KMS-11 (cell line): Measurements from ENCODE around the gene ERC2.

Experiments used
- H2AFZ ChIP-seq: fragments of 200-600 bp; sonication (generic); 2 replicates; pipeline ENCODE4 v1.6.1; 2016; ENCODE audit warnings: antibody characterized with exemption, mixed run types, low read depth
- H3K27ac ChIP-seq: fragments of 200-600 bp; sonication (generic); 2 replicates; pipeline ENCODE4 v1.6.1; 2016; ENCODE audit warnings: mild to moderate bottlenecking, mixed run types
- H3K27me3 ChIP-seq: fragments of 200-600 bp; sonication (generic); 2 replicates; pipeline ENCODE4 v1.6.1; 2017; ENCODE audit warnings: mild to moderate bottlenecking, low read depth, mixed run types, moderate library complexity; ENCODE audit not compliant: insufficient read depth
- H3K36me3 ChIP-seq: fragments of 200-600 bp; sonication (generic); 2 replicates; pipeline ENCODE4 v1.6.1; 2017; ENCODE audit warnings: mild to moderate bottlenecking, mixed run types; ENCODE audit not compliant: insufficient read depth
- H3K4me1 ChIP-seq: fragments of 200-600 bp; sonication (generic); 2 replicates; pipeline ENCODE4 v1.6.1; 2016; ENCODE audit warnings: mild to moderate bottlenecking, low read depth, mixed run types; ENCODE audit not compliant: poor library complexity, severe bottlenecking
- H3K4me2 ChIP-seq: fragments of 200-600 bp; sonication (generic); 2 replicates; pipeline ENCODE4 v1.7.0; 2016; ENCODE audit warnings: mild to moderate bottlenecking, mixed run types
- H3K4me3 ChIP-seq: fragments of 200-600 bp; sonication (generic); IDR thresholded peaks from 2 replicates; pipeline ENCODE4 v1.6.1; 2017; ENCODE audit warnings: low read depth, low read length, mixed read lengths; ENCODE audit not compliant: insufficient read depth
- H3K79me2 ChIP-seq: fragments of 200-600 bp; sonication (generic); 2 replicates; pipeline ENCODE4 v1.6.1; 2016; ENCODE audit warnings: low read depth, mixed run types; ENCODE audit not compliant: insufficient read depth
- H3K9ac ChIP-seq: fragments of 200-600 bp; sonication (generic); 2 replicates; pipeline ENCODE4 v1.6.1; 2016; ENCODE audit warnings: mild to moderate bottlenecking, mixed run types
- H4K20me1 ChIP-seq: fragments of 200-600 bp; sonication (generic); 2 replicates; pipeline ENCODE4 v1.6.1; 2016; ENCODE audit warnings: mild to moderate bottlenecking, mixed run types; ENCODE audit not compliant: insufficient read depth
- TF ChIP-seq, protein P1 (sequence below): fragments of 200-600 bp; sonication (generic); conservative IDR thresholded peaks from 2 replicates; pipeline ENCODE4 v1.6.1; 2017; ENCODE audit warnings: low read depth, mild to moderate bottlenecking, antibody characterized with exemption, low read length, moderate library complexity, mixed read lengths

ERC2 gene

GRCh38 chr3:55629432-55629831, 838.8 kb downstream of the ERC2 start:
- Histone ChIP-seq H3K4me1 (peaks cover 4% of the 10 kb centered on the region), H4K20me1 (no peaks in the 10 kb centered on the region)
- TF ChIP-seq, protein P1, sequence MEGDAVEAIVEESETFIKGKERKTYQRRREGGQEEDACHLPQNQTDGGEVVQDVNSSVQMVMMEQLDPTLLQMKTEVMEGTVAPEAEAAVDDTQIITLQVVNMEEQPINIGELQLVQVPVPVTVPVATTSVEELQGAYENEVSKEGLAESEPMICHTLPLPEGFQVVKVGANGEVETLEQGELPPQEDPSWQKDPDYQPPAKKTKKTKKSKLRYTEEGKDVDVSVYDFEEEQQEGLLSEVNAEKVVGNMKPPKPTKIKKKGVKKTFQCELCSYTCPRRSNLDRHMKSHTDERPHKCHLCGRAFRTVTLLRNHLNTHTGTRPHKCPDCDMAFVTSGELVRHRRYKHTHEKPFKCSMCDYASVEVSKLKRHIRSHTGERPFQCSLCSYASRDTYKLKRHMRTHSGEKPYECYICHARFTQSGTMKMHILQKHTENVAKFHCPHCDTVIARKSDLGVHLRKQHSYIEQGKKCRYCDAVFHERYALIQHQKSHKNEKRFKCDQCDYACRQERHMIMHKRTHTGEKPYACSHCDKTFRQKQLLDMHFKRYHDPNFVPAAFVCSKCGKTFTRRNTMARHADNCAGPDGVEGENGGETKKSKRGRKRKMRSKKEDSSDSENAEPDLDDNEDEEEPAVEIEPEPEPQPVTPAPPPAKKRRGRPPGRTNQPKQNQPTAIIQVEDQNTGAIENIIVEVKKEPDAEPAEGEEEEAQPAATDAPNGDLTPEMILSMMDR, result no peak

GRCh38 chr3:55626279-55626665, 842.0 kb downstream of the ERC2 start:
- Histone ChIP-seq H2AFZ (no peak overlapping the region), H3K27ac (no peak overlapping the region), H3K27me3 (no peaks in the 10 kb centered on the region), H3K4me1 (peaks cover 4% of the 10 kb centered on the region), H3K4me3 (no peak overlapping the region), H3K4me2 (no peak overlapping the region), H4K20me1 (no peaks in the 10 kb centered on the region), H3K36me3 (no peaks in the 10 kb centered on the region), H3K9ac (no peak overlapping the region), H3K79me2 (no peaks in the 10 kb centered on the region)
- TF ChIP-seq, protein P1, result no peak

More at GRCh38 chr3:55629432-55629831, 838.8 kb downstream of the ERC2 start:
- Histone ChIP-seq H3K27ac (no peak overlapping the region), H2AFZ (no peak overlapping the region), H3K4me2 (no peak overlapping the region), H3K36me3 (no peaks in the 10 kb centered on the region), H3K79me2 (no peaks in the 10 kb centered on the region), H3K9ac (no peak overlapping the region), H3K4me3 (no peak overlapping the region), H3K27me3 (no peaks in the 10 kb centered on the region)

- H4K20me1 ChIP-seq, result no peaks in the 10 kb centered on the region
These were observed 844.0 kb downstream of the ERC2 start for GRCh38 chr3:55624238-55624637.

GRCh38 chr3:55623786-55624185, 844.5 kb downstream of the ERC2 start:
- no peak overlapping the region for H3K4me3 ChIP-seq
- H3K4me2 ChIP-seq, result no peak overlapping the region
- H3K27ac ChIP-seq, result no peak overlapping the region
- no peaks in the 10 kb centered on the region for H4K20me1 ChIP-seq
- no peaks in the 10 kb centered on the region for H3K27me3 ChIP-seq
- H2AFZ ChIP-seq, result no peak overlapping the region
- H3K79me2 ChIP-seq, result no peaks in the 10 kb centered on the region
- no peaks in the 10 kb centered on the region for H3K36me3 ChIP-seq
- TF ChIP-seq, protein P1, result no peak
- no peak overlapping the region for H3K9ac ChIP-seq
- no peaks in the 10 kb centered on the region for H3K4me1 ChIP-seq

More at GRCh38 chr3:55624238-55624637, 844.0 kb downstream of the ERC2 start:
- Histone ChIP-seq H3K36me3 (no peaks in the 10 kb centered on the region), H3K4me2 (no peak overlapping the region), H2AFZ (no peak overlapping the region), H3K4me3 (no peak overlapping the region), H3K79me2 (no peaks in the 10 kb centered on the region), H3K9ac (no peak overlapping the region), H3K27ac (no peak overlapping the region), H3K4me1 (no peaks in the 10 kb centered on the region), H3K27me3 (no peaks in the 10 kb centered on the region)
- TF ChIP-seq, protein P1, result no peak
